GM19025 (cell line): ENCODE results near the gene CFAP161.

Experiments used
- ATAC-seq: cut with Tn5 transposase; IDR thresholded peaks from one replicate; pipeline ENCODE4 v1.9.1; 2021; ENCODE audit warnings: mild to moderate bottlenecking, low read depth, moderate library complexity; ENCODE audit not compliant: unreplicated experiment

Gene CFAP161

DNA sequence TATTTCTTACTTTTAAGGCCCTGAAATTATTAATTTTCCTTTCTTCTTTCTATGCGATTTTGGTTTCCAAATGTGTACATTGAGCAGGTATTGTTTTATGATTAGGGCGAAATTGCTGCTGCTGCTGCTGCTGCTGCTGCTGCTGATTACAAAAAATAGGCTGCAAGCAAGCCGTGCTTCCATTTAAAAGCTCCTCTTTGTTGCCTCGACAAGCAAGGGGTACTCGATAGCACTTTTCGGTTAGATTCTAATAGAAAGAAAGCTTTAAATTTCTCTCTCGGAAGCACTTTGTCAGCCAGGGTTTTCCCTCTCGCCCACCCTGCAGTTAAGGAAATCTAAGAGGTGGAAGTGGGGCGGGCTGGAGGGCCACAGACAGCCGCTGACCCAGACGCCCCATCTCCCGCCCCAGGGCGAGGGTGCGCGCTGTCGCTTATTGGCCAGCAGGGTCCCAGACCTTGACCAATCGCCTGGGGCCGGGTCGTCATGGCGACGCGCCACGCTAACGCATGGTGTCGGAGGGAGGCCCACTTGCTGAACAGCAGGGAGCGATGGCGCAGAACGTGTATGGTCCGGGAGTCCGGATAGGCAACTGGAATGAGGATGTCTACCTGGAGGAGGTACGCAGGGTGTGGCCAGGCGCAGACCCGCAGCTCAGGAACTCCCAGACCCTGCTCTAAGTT lies at the start of gene CFAP161:
Gene CFAP161 (plus strand): TSS at position 489 of the 680 bp plus-strand sequence. CDS start 60 bp downstream, at position 549.
- no peak for ATAC-seq

GRCh38 chr15:81084716-81085115 lies 49.4 kb upstream of the CFAP161 start:
- no peak for ATAC-seq

GRCh38 chr15:81085213-81085612 lies 48.9 kb upstream of the CFAP161 start:
- no peak for ATAC-seq

GRCh38 chr15:81085898-81086297 lies 48.2 kb upstream of the CFAP161 start:
- no peak for ATAC-seq

- ATAC-seq, result no peak
Measured at GRCh38 chr15:81087066-81087465, 47.0 kb upstream of the CFAP161 start.

DNA sequence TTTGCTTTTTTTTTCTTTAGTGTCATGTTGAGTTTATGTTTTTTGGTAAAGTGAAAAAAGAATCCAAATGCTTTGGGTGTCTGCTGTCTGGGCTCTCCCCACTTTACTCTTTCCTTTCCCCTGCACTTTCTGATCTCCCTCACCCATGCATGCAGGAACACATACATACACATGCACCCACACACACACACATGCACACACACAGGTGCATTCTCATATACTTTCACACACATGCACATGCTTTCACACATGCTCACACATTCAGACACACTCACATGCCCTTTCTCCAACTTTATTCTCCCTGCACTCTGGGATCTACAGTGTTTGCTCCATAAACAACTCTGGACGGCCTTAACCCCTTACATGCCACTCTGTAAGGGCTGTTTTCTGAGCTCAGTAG lies 46.4 kb upstream of the CFAP161 start:
- no peak for ATAC-seq

DNA sequence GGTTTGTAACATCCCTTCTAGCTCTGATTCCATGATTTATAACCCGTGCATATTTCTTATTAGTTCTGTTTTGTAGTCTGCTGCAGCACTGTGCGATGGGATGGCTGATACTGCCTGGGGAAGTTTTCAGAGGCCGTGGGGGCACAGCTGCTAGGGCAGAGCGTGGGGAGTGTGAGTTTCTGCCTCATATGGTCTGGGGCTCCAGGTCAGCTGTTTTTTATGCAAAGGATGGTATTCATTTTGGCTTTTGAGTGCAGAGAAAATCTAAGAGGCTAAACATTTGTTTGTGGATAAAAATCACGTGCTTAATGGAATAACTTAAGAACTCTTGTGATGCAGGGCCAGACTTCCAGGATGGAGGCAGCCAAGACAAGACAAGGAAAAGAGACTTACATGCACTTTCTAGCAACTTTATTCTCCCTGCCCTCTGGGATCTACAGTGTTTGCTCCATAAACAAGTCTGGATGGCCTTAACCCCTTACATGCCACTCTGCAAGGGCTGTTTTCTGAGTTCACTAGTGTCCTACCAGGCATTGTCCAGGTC lies 45.5 kb upstream of the CFAP161 start:
- ATAC-seq, result no peak

DNA sequence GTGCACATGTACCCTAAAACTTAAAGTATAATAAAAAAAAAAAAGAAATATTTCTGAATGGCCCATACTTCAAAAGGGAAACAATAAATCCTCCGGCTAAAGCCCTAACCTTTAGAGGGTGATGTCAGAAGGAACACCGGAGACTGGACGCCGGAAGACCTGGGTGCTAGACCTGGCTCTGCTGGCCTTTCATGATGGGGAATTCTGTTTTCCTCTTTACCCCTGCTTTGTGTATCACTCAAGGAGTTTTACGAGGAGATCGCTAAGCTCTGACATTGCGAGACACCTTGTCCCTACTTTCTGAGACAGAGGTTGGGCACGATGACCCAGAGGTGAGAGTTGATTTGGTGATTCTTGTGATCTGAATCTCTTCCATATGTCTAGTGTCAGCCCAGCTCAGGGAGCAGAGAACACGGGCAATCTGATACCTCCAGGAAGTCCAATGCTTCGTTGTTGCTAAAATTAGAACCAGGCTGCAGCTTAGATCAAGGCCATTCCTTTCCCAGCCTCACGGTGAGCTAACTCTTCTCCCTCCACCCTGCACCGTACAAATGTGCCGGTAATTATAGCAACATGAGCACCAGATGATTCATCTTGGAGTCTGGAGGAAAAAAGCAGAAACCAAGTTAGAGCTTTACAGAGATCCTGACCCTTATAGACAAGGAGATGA lies 42.0 kb upstream of the CFAP161 start:
- no peak for ATAC-seq

DNA sequence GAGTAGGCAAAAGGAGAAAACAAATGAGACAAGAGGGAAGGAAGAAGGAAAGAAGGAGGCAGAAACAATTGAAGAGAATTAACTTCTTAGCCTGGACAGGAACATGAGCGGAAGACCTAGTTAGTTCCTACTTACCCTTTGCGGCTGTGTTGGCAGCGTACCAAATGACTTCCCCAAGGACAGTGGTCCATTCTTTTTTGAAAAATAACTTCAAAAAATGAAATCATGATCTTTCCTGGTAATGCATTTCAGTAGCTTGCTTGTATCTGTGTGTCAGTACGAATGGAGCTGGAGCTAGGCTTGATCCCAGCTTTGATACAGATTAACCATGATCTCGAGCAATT lies 41.5 kb upstream of the CFAP161 start:
- no peak for ATAC-seq

GRCh38 chr15:81093961-81094360 lies 40.1 kb upstream of the CFAP161 start:
- ATAC-seq, result no peak

DNA sequence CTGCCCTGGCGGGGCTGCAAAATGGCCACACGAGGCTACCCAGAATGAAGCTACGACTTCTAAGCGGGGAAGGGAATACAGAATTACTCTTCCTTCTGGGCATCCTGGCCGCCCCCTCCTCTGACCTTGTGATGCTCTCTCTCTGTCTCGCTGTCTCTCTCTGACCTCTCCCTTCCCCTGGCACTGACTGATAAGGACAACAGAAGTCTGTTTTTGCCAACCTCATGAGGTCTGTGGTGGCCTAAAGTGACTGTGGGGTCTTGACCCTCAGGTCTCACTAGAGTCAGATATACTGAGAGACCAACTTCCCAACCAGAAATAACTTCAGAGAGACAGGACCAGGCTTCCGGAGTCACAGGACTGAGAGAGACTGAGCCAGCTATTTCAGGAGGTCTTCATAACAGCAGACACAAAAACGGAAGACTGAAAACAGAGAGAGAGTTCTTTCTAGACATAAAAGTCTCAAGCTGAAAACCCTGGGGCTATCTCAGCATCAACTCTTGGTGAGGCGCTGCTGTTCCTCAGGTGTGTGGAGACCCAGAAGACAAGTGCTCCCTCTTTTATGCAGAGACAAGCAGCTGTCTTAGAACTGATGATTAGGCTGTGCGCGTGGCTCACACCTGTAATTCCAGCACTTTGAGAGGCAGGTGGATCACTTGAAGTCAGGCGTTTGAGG lies 38.2 kb upstream of the CFAP161 start:
- ATAC-seq, result no peak

GRCh38 chr15:81096398-81096797 lies 37.7 kb upstream of the CFAP161 start:
- no peak for ATAC-seq

DNA sequence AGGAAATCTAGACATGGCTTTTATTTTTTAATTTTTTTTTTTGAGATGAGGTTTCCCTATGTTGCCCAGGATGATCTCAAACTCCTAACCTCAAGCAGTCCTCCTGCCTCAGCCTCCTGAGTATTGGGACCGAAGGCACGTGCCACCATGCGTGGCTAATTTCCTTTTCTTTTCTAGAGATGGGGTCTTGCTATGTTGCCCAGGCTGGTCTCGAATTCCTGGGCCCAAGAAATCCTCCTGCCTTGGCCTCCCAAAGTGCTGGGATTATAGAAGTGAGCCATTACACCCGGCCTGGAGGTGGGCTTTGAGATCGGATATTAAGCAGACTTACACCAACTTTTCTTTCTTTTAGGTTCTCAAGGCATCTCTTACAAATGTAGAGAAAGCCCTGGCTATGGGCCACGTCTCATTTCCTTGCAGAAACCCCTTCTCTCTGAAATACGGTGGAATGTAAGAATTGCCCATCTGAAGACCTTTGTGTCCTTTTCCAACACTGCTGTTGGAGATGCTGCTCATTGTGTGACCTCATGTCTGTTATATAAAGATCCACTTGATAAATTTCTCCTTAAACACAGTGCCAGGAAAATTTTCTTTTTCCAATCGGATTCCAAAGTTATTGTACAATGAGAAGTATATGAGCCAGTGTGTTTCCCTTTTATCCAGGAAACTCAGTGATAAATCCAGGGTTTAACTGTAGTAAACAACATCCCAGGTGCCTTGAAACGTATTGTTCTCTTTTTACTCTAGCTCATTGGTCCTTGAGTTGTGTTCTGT lies 36.8 kb upstream of the CFAP161 start:
- no peak for ATAC-seq

GRCh38 chr15:81097890-81098280 lies 36.2 kb upstream of the CFAP161 start:
- ATAC-seq, result no peak

DNA sequence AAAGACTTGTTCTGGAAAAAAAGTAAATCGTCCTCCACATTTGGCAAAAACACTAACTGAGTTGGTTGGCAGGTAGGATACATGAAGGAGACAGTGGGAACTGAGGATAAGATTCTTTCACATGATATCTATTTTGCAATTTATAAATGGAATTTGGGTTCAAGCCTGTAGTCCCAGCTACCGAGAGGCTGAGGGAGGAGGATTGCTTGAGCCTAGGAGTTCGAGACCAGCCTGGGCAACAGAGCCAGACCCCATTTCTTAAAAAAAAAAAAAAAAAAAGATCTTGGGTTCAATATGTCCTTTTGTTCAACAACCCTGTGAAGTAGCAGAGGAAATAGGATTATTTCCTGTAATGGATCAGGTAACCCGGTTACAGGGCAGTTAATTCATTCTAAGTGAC lies 35.7 kb upstream of the CFAP161 start:
- no peak for ATAC-seq

- ATAC-seq, result no peak
Measured at GRCh38 chr15:81098861-81099651, 35.0 kb upstream of the CFAP161 start.

GRCh38 chr15:81101894-81102815 lies 31.9 kb upstream of the CFAP161 start:
- no peak for ATAC-seq

- no peak for ATAC-seq
Measured at GRCh38 chr15:81103857-81104256, 30.2 kb upstream of the CFAP161 start.

DNA sequence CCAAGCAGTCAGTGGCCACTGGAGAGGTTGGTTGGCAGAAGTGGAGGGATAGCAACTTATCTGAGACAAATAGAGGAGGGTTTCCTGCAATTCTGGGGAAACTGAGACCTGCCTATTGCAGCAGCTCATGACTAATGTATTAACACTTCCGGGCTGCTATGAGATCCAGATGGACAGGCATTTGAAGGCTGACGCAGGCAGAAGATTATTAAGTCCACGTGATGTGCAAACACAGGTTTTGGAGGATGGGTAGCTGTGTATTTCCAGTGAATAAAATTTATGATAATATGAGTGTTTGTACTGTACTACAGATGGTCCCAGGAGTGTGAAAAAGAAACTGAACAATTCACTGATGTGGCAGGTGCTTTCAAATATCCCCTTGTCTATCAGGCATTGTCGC lies 28.5 kb upstream of the CFAP161 start:
- ATAC-seq, result no peak
